Lung (tissue), 12 donors: ENCODE measurements around the gene ANKRD34C. TPM values are rescaled to one million over a fixed set of nuclear protein-coding genes. Genes with fewer than 3 reads are reported as not detected.
A peak's percentile ranks its signal among the peaks of the same experiment; 100 is the strongest.

ENCODE experiments used
- ATAC-seq: fragments of 200-7000 bp; cut with Tn5 transposase; one replicate; pipeline ENCODE4 v1.9.1; 2020; ENCODE audit warnings: moderate number of reproducible peaks; ENCODE audit not compliant: insufficient read depth, low FRiP score
- DNase-seq, 3 donors: peaks; one replicate each; pipeline ENCODE4 v3.0.0-alpha.2; 2013 to 2017
- H3K27ac ChIP-seq, 2 donors: one replicate each; pipeline ENCODE4 v1.5.1; 2013; ENCODE audit warnings: mild to moderate bottlenecking in 2 of 2, moderate library complexity in 2 of 2, control low read depth in 1 of 2, inconsistent platforms in 1 of 2, low read depth in 1 of 2, low read length in 1 of 2
- H3K27me3 ChIP-seq, 3 donors: one replicate each; pipeline ENCODE4 v1.5.1; 2013; ENCODE audit warnings: low read length in 2 of 3; ENCODE audit not compliant: control insufficient read depth in 3 of 3, insufficient read depth in 3 of 3
- H3K36me3 ChIP-seq, 4 donors: one replicate each; pipeline ENCODE4 v1.5.1; 2013; ENCODE audit warnings: low read length in 4 of 4, mild to moderate bottlenecking in 1 of 4, moderate library complexity in 1 of 4; ENCODE audit not compliant: control insufficient read depth in 4 of 4, insufficient read depth in 4 of 4
- H3K4me1 ChIP-seq, 5 donors: one replicate each; pipeline ENCODE4 v1.5.1; 2013; ENCODE audit warnings: low read length in 5 of 5, mild to moderate bottlenecking in 2 of 5, moderate library complexity in 1 of 5; ENCODE audit not compliant: control insufficient read depth in 5 of 5, insufficient read depth in 5 of 5
- H3K4me3 ChIP-seq: one replicate; pipeline ENCODE4 v1.5.1; 2013; ENCODE audit warnings: mild to moderate bottlenecking, control low read depth, moderate library complexity
- H3K9ac ChIP-seq, 2 donors: one replicate each; pipeline ENCODE4 v1.5.1; 2013; ENCODE audit warnings: low read length in 2 of 2, control low read depth in 1 of 2; ENCODE audit not compliant: insufficient read depth in 1 of 2
- H3K9me3 ChIP-seq, 4 donors: one replicate each; pipeline ENCODE4 v1.5.1; 2013; ENCODE audit warnings: low read length in 3 of 4, mild to moderate bottlenecking in 1 of 4, moderate library complexity in 1 of 4; ENCODE audit not compliant: control insufficient read depth in 4 of 4, insufficient read depth in 3 of 4
- CTCF ChIP-seq: IDR thresholded peaks from 2 replicates; pipeline ENCODE4 v1.5.1; 2012; ENCODE audit warnings: mild to moderate bottlenecking; ENCODE audit errors: control extremely low read depth, extremely low read depth
- WGBS, 2 donors: extraction: QIAGEN DNeasy Blood & Tissue Kit; methylation state at CpG; one replicate each; pipeline ENCODE4 v1.1.7; 2013; 5-methylcytosine and 5-hydroxymethylcytosine counted together
- polyA plus RNA-seq, 2 donors: library from polyadenylated mRNA; stranded (reverse); fragments of 200-250 nt; gene quantifications; one replicate each; pipeline ENCODE4 v1.2.1, GENCODE V29; 2013
- total RNA-seq, 2 donors: library from RNA; depleted of rRNA in 1 of 2; stranded (reverse); fragments of >200 nt in 1 of 2; gene quantifications; one replicate each; pipeline ENCODE4 v1.2.1, GENCODE V29; 2014 to 2021
- donor health status: control.
- donor health status: control.
- donor health status: Bipolar disorder and iron deficiency.
- donor health status: healthy.
- donor health status: DM: yes; HTN: yes; CAD: no.

The ANKRD34C gene
- total and polyA plus RNA-seq, 4 donors = 0.01 to 0.03 TPM; not detected in 2

- no peak overlapping the region for H3K9ac ChIP-seq
- ATAC-seq = no peak
- H3K9me3 ChIP-seq = peaks cover 0 to 2% (median 0%) of the 10 kb centered on the region in 4 donors
- no peak overlapping the region for H3K27ac ChIP-seq
- DNase-seq = peak in 1 of 3 donors; percentile 5
- H3K36me3 ChIP-seq = no peaks in the 10 kb centered on the region
- TF ChIP-seq CTCF = no peak
- peaks cover 0 to 5% (median 0%) of the 10 kb centered on the region in 5 donors for H3K4me1 ChIP-seq
- no peak overlapping the region for H3K4me3 ChIP-seq
- WGBS, 2 donors = 71 to 83% methylated on average over 11 of the region's 11 CpGs
- H3K27me3 ChIP-seq = peaks cover 0 to 5% (median 5%) of the 10 kb centered on the region in 3 donors
These were observed 38.8 kb upstream of the ANKRD34C start for GRCh38 chr15:79243723-79244122.

GRCh38 chr15:79244876-79245275 is 37.6 kb upstream of the ANKRD34C start:
- no peak for TF ChIP-seq CTCF
- ATAC-seq = no peak
- H3K36me3 ChIP-seq = no peaks in the 10 kb centered on the region

GRCh38 chr15:79248183-79248582 is 34.3 kb upstream of the ANKRD34C start:
- 83 to 90% methylated on average over 2 of the region's 2 CpGs for WGBS, 2 donors
- DNase-seq (no peak), ATAC-seq (no peak)
- Histone ChIP-seq H3K27ac (no peak overlapping the region), H3K9ac (no peak overlapping the region), H3K36me3 (no peaks in the 10 kb centered on the region), H3K9me3 (no peaks in the 10 kb centered on the region), H3K4me1 (no peaks in the 10 kb centered on the region), H3K27me3 (peaks cover 0 to 3% (median 2%) of the 10 kb centered on the region in 3 donors), H3K4me3 (no peak overlapping the region)
- TF ChIP-seq CTCF = no peak

More at GRCh38 chr15:79244876-79245275, 37.6 kb upstream of the ANKRD34C start:
- Histone ChIP-seq H3K9me3 (peaks cover 0 to 2% (median 0%) of the 10 kb centered on the region in 4 donors), H3K27ac (no peak overlapping the region), H3K9ac (no peak overlapping the region), H3K4me1 (peaks cover 0 to 5% (median 0%) of the 10 kb centered on the region in 5 donors), H3K27me3 (peaks cover 0 to 5% (median 0%) of the 10 kb centered on the region in 3 donors), H3K4me3 (no peak overlapping the region)
- WGBS, 2 donors = 78 to 86% methylated on average over 5 of the region's 5 CpGs
- DNase-seq = no peak

- Histone ChIP-seq H3K9ac (no peak overlapping the region), H3K27ac (no peak overlapping the region), H3K27me3 (peaks cover 0 to 7% (median 0%) of the 10 kb centered on the region in 3 donors), H3K4me3 (no peak overlapping the region), H3K4me1 (no peaks in the 10 kb centered on the region), H3K36me3 (no peaks in the 10 kb centered on the region), H3K9me3 (peaks cover 0 to 5% (median 0%) of the 10 kb centered on the region in 4 donors)
- DNase-seq (no peak), ATAC-seq (no peak)
- TF ChIP-seq CTCF = no peak
- 78 to 85% methylated on average over 8 of the region's 8 CpGs for WGBS, 2 donors
These were observed 25.1 kb upstream of the ANKRD34C start for GRCh38 chr15:79257454-79257853.
